HEK293 (cell line): ENCODE results near the gene HSD17B3.

ENCODE experiments used
- GFI1B ChIP-seq: fragments of 450-650 bp; formaldehyde crosslinking; IDR thresholded peaks from 2 replicates; pipeline ENCODE4 v1.5.1; 2016; ENCODE audit warnings: missing biosample characterization, missing genetic modification characterization
- SALL2 ChIP-seq: fragments of 450-650 bp; formaldehyde crosslinking; IDR thresholded peaks from 2 replicates; pipeline ENCODE4 v1.5.0; 2017; ENCODE audit warnings: missing biosample characterization, mild to moderate bottlenecking, missing genetic modification characterization, borderline replicate concordance
- TCF7L2 ChIP-seq: IDR thresholded peaks from 2 replicates; pipeline ENCODE4 v1.6.1; 2011; ENCODE audit warnings: low read depth, mild to moderate bottlenecking, inconsistent platforms, low read length, moderate library complexity, borderline replicate concordance
- YY1 ChIP-seq: fragments of 450-650 bp; formaldehyde crosslinking; IDR thresholded peaks from 2 replicates; pipeline ENCODE4 v1.5.1; 2018; ENCODE audit warnings: missing biosample characterization, missing genetic modification characterization
- ZNF138 ChIP-seq: fragments of 450-650 bp; formaldehyde crosslinking; IDR thresholded peaks from 2 replicates; pipeline ENCODE4 v1.5.1; 2016; ENCODE audit warnings: missing biosample characterization, missing genetic modification characterization, borderline replicate concordance
- ZNF146 ChIP-seq: fragments of 450-650 bp; formaldehyde crosslinking; IDR thresholded peaks from 2 replicates; pipeline ENCODE4 v1.5.1; 2016; ENCODE audit warnings: missing biosample characterization, missing genetic modification characterization
- ZNF560 ChIP-seq: fragments of 450-650 bp; formaldehyde crosslinking; IDR thresholded peaks from 2 replicates; pipeline ENCODE4 v1.5.1; 2017; ENCODE audit warnings: missing biosample characterization, missing genetic modification characterization, borderline replicate concordance
- ZNF654 ChIP-seq: fragments of 450-650 bp; formaldehyde crosslinking; IDR thresholded peaks from 2 replicates; pipeline ENCODE4 v1.5.1; 2016; ENCODE audit warnings: low read depth, missing biosample characterization, missing genetic modification characterization
- ZNF792 ChIP-seq: fragments of 450-650 bp; formaldehyde crosslinking; IDR thresholded peaks from 2 replicates; pipeline ENCODE4 v1.5.1; 2016; ENCODE audit warnings: missing biosample characterization, missing genetic modification characterization
- TF ChIP-seq, protein P1 (sequence below): fragments of 450-650 bp; formaldehyde crosslinking; IDR thresholded peaks from 2 replicates; pipeline ENCODE4 v1.5.1; 2016; ENCODE audit warnings: missing biosample characterization, missing genetic modification characterization
- TF ChIP-seq, protein P2 (sequence below): fragments of 450-650 bp; formaldehyde crosslinking; IDR thresholded peaks from 2 replicates; pipeline ENCODE4 v1.5.1; 2016; ENCODE audit warnings: missing biosample characterization, missing genetic modification characterization, borderline replicate concordance
- TF ChIP-seq, protein P3 (sequence below): sonication (generic); formaldehyde crosslinking; IDR thresholded peaks from 2 replicates; pipeline ENCODE4 v1.8.1; 2022; ENCODE audit warnings: mild to moderate bottlenecking, moderate library complexity, missing genetic modification reagents
- TF ChIP-seq, protein P4 (sequence below): fragments of 450-650 bp; formaldehyde crosslinking; IDR thresholded peaks from 2 replicates; pipeline ENCODE4 v1.5.1; 2016; ENCODE audit warnings: missing biosample characterization, missing genetic modification characterization

DNA sequence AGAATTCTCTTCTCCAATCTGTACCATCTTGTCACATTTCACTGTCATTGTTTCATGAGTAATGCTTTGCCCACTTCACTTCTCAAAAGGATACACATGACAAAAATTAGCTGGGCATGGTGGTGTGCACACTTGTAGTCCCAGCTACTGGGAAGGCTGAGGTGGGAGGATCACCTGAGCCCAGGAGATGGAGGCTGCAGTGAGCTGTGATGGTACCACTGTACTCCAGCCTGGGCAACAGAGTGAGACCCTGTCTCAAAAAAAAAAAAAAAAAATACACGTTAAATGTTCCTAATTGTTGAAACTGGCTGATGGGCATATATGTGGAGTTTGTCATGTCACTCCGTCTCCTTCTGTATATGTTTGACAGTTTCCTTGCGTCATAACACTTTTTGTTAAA is 36.3 kb upstream of the HSD17B3 start:
- TF ChIP-seq ZNF792 (tag by site-specific recombination) (no peak), TCF7L2 (no peak), ZNF146 (no peak), YY1 (tag by site-specific recombination) (no peak), ZNF138 (no peak), ZNF560 (no peak), ZNF654 (tag by site-specific recombination) (no peak), SALL2 (tag by site-specific recombination) (no peak), GFI1B (tag by site-specific recombination) (no peak)
- TF ChIP-seq, protein P1, sequence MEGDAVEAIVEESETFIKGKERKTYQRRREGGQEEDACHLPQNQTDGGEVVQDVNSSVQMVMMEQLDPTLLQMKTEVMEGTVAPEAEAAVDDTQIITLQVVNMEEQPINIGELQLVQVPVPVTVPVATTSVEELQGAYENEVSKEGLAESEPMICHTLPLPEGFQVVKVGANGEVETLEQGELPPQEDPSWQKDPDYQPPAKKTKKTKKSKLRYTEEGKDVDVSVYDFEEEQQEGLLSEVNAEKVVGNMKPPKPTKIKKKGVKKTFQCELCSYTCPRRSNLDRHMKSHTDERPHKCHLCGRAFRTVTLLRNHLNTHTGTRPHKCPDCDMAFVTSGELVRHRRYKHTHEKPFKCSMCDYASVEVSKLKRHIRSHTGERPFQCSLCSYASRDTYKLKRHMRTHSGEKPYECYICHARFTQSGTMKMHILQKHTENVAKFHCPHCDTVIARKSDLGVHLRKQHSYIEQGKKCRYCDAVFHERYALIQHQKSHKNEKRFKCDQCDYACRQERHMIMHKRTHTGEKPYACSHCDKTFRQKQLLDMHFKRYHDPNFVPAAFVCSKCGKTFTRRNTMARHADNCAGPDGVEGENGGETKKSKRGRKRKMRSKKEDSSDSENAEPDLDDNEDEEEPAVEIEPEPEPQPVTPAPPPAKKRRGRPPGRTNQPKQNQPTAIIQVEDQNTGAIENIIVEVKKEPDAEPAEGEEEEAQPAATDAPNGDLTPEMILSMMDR (tag by site-specific recombination): no peak
- TF ChIP-seq, protein P2, sequence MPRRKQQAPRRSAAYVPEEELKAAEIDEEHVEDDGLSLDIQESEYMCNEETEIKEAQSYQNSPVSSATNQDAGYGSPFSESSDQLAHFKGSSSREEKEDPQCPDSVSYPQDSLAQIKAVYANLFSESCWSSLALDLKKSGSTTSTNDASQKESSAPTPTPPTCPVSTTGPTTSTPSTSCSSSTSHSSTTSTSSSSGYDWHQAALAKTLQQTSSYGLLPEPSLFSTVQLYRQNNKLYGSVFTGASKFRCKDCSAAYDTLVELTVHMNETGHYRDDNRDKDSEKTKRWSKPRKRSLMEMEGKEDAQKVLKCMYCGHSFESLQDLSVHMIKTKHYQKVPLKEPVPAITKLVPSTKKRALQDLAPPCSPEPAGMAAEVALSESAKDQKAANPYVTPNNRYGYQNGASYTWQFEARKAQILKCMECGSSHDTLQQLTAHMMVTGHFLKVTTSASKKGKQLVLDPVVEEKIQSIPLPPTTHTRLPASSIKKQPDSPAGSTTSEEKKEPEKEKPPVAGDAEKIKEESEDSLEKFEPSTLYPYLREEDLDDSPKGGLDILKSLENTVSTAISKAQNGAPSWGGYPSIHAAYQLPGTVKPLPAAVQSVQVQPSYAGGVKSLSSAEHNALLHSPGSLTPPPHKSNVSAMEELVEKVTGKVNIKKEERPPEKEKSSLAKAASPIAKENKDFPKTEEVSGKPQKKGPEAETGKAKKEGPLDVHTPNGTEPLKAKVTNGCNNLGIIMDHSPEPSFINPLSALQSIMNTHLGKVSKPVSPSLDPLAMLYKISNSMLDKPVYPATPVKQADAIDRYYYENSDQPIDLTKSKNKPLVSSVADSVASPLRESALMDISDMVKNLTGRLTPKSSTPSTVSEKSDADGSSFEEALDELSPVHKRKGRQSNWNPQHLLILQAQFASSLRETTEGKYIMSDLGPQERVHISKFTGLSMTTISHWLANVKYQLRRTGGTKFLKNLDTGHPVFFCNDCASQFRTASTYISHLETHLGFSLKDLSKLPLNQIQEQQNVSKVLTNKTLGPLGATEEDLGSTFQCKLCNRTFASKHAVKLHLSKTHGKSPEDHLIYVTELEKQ (tag by site-specific recombination): no peak
- TF ChIP-seq, protein P3, sequence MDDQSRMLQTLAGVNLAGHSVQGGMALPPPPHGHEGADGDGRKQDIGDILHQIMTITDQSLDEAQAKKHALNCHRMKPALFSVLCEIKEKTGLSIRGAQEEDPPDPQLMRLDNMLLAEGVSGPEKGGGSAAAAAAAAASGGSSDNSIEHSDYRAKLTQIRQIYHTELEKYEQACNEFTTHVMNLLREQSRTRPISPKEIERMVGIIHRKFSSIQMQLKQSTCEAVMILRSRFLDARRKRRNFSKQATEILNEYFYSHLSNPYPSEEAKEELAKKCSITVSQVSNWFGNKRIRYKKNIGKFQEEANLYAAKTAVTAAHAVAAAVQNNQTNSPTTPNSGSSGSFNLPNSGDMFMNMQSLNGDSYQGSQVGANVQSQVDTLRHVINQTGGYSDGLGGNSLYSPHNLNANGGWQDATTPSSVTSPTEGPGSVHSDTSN: no peak
- TF ChIP-seq, protein P4, sequence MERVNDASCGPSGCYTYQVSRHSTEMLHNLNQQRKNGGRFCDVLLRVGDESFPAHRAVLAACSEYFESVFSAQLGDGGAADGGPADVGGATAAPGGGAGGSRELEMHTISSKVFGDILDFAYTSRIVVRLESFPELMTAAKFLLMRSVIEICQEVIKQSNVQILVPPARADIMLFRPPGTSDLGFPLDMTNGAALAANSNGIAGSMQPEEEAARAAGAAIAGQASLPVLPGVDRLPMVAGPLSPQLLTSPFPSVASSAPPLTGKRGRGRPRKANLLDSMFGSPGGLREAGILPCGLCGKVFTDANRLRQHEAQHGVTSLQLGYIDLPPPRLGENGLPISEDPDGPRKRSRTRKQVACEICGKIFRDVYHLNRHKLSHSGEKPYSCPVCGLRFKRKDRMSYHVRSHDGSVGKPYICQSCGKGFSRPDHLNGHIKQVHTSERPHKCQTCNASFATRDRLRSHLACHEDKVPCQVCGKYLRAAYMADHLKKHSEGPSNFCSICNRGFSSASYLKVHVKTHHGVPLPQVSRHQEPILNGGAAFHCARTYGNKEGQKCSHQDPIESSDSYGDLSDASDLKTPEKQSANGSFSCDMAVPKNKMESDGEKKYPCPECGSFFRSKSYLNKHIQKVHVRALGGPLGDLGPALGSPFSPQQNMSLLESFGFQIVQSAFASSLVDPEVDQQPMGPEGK (tag by site-specific recombination): no peak
